ENCODE data around the gene NR3C2. TPM values are rescaled to one million over a fixed set of nuclear protein-coding genes. Genes with fewer than 3 reads are reported as not detected.
A peak's percentile ranks its signal among the peaks of the same experiment; 100 is the strongest.
"Not testable (repeated sequence)": the region's sequence is repeated elsewhere in the genome, so short reads cannot be mapped to it uniquely, and the experiment has no call there.

Gene NR3C2
- total RNA-seq, 2 donors from 2014 or later: 0.44 to 0.82 TPM

DNA sequence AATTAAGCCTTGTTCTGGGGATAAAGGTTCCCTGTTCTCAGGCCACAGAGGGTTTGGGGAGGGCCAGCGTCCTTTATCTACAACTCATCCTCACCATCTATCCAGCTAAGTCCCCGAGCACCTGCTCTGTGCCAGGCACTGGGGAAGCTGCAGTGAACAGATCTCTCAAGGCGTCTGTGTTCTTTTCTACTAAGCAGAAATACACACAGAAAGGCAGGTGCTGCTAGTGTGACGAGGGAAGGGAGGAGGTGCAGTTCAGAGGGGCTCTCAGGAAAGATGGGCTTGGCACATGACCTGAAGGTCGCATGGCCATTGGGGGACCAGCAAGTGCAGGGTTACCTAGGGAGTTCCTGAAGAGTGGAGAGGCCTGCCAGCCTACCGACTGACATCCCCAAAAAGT lies 352.2 kb downstream of the NR3C2 start:
- H3K36me3 Mint-ChIP-seq (ENCODE audit: low read depth): no peaks in the 10 kb centered on the region
- H3K9me3 ChIP-seq (ENCODE audit: control insufficient read depth, low read length): no peaks in the 10 kb centered on the region
- WGBS, 2 experiments (ENCODE audit: insufficient coverage in 1 of 2, insufficient read length in 1 of 2): 86 to 90% methylated on average over 3 to 6 of the region's 6 CpGs
- peaks cover 1% of the 10 kb centered on the region for H3K9me3 Mint-ChIP-seq
- H3K27ac Mint-ChIP-seq: no peak overlapping the region
- no peak for DNase-seq
- no peak overlapping the region for H3K9ac ChIP-seq (ENCODE audit: extremely low read depth, low read length, poor library complexity, severe bottlenecking)
- no peak overlapping the region for H3K27ac ChIP-seq (ENCODE audit: low read depth, low read length)
- H3K4me3 ChIP-seq (ENCODE audit: low read length): no peak overlapping the region
- TF ChIP-seq, protein P1, sequence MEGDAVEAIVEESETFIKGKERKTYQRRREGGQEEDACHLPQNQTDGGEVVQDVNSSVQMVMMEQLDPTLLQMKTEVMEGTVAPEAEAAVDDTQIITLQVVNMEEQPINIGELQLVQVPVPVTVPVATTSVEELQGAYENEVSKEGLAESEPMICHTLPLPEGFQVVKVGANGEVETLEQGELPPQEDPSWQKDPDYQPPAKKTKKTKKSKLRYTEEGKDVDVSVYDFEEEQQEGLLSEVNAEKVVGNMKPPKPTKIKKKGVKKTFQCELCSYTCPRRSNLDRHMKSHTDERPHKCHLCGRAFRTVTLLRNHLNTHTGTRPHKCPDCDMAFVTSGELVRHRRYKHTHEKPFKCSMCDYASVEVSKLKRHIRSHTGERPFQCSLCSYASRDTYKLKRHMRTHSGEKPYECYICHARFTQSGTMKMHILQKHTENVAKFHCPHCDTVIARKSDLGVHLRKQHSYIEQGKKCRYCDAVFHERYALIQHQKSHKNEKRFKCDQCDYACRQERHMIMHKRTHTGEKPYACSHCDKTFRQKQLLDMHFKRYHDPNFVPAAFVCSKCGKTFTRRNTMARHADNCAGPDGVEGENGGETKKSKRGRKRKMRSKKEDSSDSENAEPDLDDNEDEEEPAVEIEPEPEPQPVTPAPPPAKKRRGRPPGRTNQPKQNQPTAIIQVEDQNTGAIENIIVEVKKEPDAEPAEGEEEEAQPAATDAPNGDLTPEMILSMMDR (conservative IDR thresholded peaks at IDR 0.05): no peak
- no peak overlapping the region for H3K4me3 Mint-ChIP-seq
- H3K4me1 ChIP-seq (ENCODE audit: control insufficient read depth, insufficient read depth, low read length): no peaks in the 10 kb centered on the region
- no peaks in the 10 kb centered on the region for H3K4me1 Mint-ChIP-seq
- H3K27me3 ChIP-seq (ENCODE audit: control insufficient read depth, insufficient read depth, low read length, poor library complexity, severe bottlenecking): no peaks in the 10 kb centered on the region
- H3K36me3 ChIP-seq (ENCODE audit: control insufficient read depth, insufficient read depth, low read length): no peaks in the 10 kb centered on the region
- H3K27me3 Mint-ChIP-seq (ENCODE audit: insufficient read depth): no peaks in the 10 kb centered on the region

DNA sequence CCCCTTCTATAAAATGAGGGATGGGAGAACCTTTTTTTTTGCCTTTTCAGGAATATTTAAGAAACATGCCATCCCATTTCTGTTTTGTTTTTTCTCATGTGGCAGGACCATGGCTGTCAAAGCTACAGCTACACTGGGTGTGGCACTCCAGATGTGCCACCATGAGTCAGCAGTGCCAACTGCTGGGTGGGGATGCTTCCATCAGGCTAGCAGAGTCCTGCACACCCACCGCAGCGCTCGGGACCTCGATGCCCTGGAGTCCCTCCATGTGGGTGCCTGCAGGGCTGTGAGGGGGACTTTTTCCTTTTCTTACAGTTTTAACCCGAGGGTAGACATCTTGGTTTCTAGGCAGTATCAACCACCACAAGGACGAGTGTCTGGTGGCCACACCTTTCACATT lies 352.6 kb downstream of the NR3C2 start:
- Mint-ChIP-seq H3K4me1 (no peaks in the 10 kb centered on the region), H3K4me3 (no peak overlapping the region), H3K27ac (no peak overlapping the region), H3K27me3 (ENCODE audit: insufficient read depth) (no peaks in the 10 kb centered on the region), H3K9me3 (peaks cover 3% of the 10 kb centered on the region), H3K36me3 (ENCODE audit: low read depth) (no peaks in the 10 kb centered on the region)
- 92 to 100% methylated on average over 5 to 6 of the region's 6 CpGs for WGBS, 2 experiments (ENCODE audit: insufficient coverage in 1 of 2, insufficient read length in 1 of 2)
- Histone ChIP-seq H3K27ac (ENCODE audit: low read depth, low read length) (no peak overlapping the region), H3K36me3 (ENCODE audit: control insufficient read depth, insufficient read depth, low read length) (no peaks in the 10 kb centered on the region), H3K27me3 (ENCODE audit: control insufficient read depth, insufficient read depth, low read length, poor library complexity, severe bottlenecking) (no peaks in the 10 kb centered on the region), H3K4me1 (ENCODE audit: control insufficient read depth, insufficient read depth, low read length) (no peaks in the 10 kb centered on the region), H3K4me3 (ENCODE audit: low read length) (no peak overlapping the region), H3K9me3 (ENCODE audit: control insufficient read depth, low read length) (no peaks in the 10 kb centered on the region), H3K9ac (ENCODE audit: extremely low read depth, low read length, poor library complexity, severe bottlenecking) (no peak overlapping the region)
- TF ChIP-seq, protein P1 (conservative IDR thresholded peaks at IDR 0.05): no peak
- no peak for DNase-seq

DNA sequence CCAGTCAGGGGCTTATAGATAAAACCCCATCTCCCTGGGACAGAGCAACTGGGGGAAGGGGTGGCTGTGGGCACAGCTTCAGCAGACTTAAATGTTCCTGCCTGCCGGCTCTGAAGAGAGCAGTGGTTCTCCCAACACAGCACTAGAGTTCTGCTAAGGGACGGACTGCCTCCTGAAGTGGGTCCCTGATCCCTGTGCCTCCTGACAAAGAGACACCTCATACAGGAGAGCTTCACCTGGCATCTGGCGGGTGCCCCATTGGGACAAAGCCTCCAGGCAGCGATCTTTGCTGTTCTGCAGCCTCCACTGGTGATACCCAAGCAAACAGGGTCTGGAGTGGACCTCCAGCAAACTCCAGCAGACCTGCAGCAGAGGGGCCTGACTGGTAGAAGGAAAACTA lies 359.1 kb downstream of the NR3C2 start:
- not testable (repeated sequence) for H3K9me3 ChIP-seq (ENCODE audit: control insufficient read depth, low read length); H3K27ac ChIP-seq (ENCODE audit: low read depth, low read length); H3K27ac Mint-ChIP-seq; H3K4me3 ChIP-seq (ENCODE audit: low read length); H3K36me3 Mint-ChIP-seq (ENCODE audit: low read depth); H3K36me3 ChIP-seq (ENCODE audit: control insufficient read depth, insufficient read depth, low read length); H3K4me1 Mint-ChIP-seq; H3K9ac ChIP-seq (ENCODE audit: extremely low read depth, low read length, poor library complexity, severe bottlenecking); H3K9me3 Mint-ChIP-seq; DNase-seq; H3K4me1 ChIP-seq (ENCODE audit: control insufficient read depth, insufficient read depth, low read length); H3K4me3 Mint-ChIP-seq; H3K27me3 Mint-ChIP-seq (ENCODE audit: insufficient read depth); H3K27me3 ChIP-seq (ENCODE audit: control insufficient read depth, insufficient read depth, low read length, poor library complexity, severe bottlenecking)
- WGBS, 2 experiments (ENCODE audit: insufficient coverage in 1 of 2, insufficient read length in 1 of 2): 88 to 96% methylated on average over 3 to 4 of the region's 4 CpGs

DNA sequence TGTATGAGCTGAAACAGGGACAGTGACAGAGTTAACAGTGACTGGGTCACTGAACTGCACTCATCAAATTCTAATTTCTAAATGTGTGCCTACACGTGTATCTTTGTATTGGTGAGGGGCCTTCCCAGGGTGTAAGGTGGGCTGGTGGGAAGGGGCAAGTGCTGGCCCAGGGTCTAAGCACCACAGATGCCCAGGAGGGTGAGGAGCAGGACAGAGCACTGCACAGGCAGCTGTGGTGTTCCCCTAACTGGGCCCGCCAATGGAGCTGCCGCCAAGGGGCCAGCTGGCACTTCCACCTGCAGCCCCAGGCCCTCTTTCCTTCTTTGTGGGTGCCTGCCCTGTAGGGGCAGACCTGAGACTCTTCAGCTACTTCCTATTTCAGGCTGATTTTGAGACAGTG lies 360.5 kb downstream of the NR3C2 start:
- H3K9ac ChIP-seq (ENCODE audit: extremely low read depth, low read length, poor library complexity, severe bottlenecking): no peak overlapping the region
- H3K4me1 ChIP-seq (ENCODE audit: control insufficient read depth, insufficient read depth, low read length): no peaks in the 10 kb centered on the region
- no peaks in the 10 kb centered on the region for H3K36me3 ChIP-seq (ENCODE audit: control insufficient read depth, insufficient read depth, low read length)
- no peaks in the 10 kb centered on the region for H3K9me3 ChIP-seq (ENCODE audit: control insufficient read depth, low read length)
- Mint-ChIP-seq H3K4me3 (no peak overlapping the region), H3K27ac (no peak overlapping the region), H3K9me3 (peaks cover 3% of the 10 kb centered on the region), H3K36me3 (ENCODE audit: low read depth) (no peaks in the 10 kb centered on the region), H3K4me1 (no peaks in the 10 kb centered on the region), H3K27me3 (ENCODE audit: insufficient read depth) (no peaks in the 10 kb centered on the region)
- 94% methylated on average over 3 of the region's 3 CpGs; no CpG with 5 or more reads in 1 of the 2 experiments for WGBS, 2 experiments (ENCODE audit: insufficient coverage in 1 of 2, insufficient read length in 1 of 2)
- H3K4me3 ChIP-seq (ENCODE audit: low read length): no peak overlapping the region
- TF ChIP-seq, protein P1 (conservative IDR thresholded peaks at IDR 0.05): peak; percentile 12
- H3K27me3 ChIP-seq (ENCODE audit: control insufficient read depth, insufficient read depth, low read length, poor library complexity, severe bottlenecking): no peaks in the 10 kb centered on the region
- H3K27ac ChIP-seq (ENCODE audit: low read depth, low read length): no peak overlapping the region
- no peak for DNase-seq
